Epithelial cell of esophagus (primary cell): ENCODE measurements around the gene GARIN5A.
"Not testable (repeated sequence)": the region's sequence is repeated elsewhere in the genome, so short reads cannot be mapped to it uniquely, and the experiment has no call there.

Experiments used
- DNase-seq: peaks from one replicate; pipeline ENCODE4 v3.0.0; 2010; ENCODE audit warnings: low read depth
- H3K4me3 ChIP-seq: 2 replicates; pipeline ENCODE4 v1.5.1; 2011; ENCODE audit warnings: mild to moderate bottlenecking, low read length, control low read depth
- CTCF ChIP-seq: IDR thresholded peaks from 2 replicates; pipeline ENCODE4 v1.5.1; 2011; ENCODE audit warnings: low read depth, mild to moderate bottlenecking, low read length, control low read depth, inconsistent platforms; ENCODE audit not compliant: insufficient read depth; ENCODE audit errors: missing control alignments

GARIN5A gene

GRCh38 chr19:50479761-50480251, 3.2 kb upstream of the GARIN5A start:
- no peak for DNase-seq
- no peak overlapping the region for H3K4me3 ChIP-seq
- no peak for TF ChIP-seq CTCF

- DNase-seq = peak; percentile 28
- TF ChIP-seq CTCF = peak; percentile 51
- H3K4me3 ChIP-seq = no peak overlapping the region
Measured at GRCh38 chr19:50478901-50479715, 2.5 kb upstream of the GARIN5A start.

GRCh38 chr19:50477751-50478515, 1.3 kb upstream of the GARIN5A start:
- TF ChIP-seq CTCF = no peak
- no peak overlapping the region for H3K4me3 ChIP-seq
- no peak for DNase-seq

- no peak for TF ChIP-seq CTCF
- peak overlapping the region; percentile 80 for H3K4me3 ChIP-seq
- no peak for DNase-seq
Measured at GRCh38 chr19:50476907-50477238, 225 bp upstream of the GARIN5A start.

- peak overlapping the region; percentile 19 for H3K4me3 ChIP-seq
- DNase-seq = no peak
Measured at GRCh38 chr19:50475736-50476223, 868 bp downstream of the GARIN5A start.

GRCh38 chr19:50475101-50475568, 1.5 kb downstream of the GARIN5A start:
- no peak overlapping the region for H3K4me3 ChIP-seq
- TF ChIP-seq CTCF = no peak
- no peak for DNase-seq

More at GRCh38 chr19:50475736-50476223, 868 bp downstream of the GARIN5A start:
- no peak for TF ChIP-seq CTCF

- not testable (repeated sequence) for H3K4me3 ChIP-seq, DNase-seq
Measured at GRCh38 chr19:50473336-50473735, 3.3 kb downstream of the GARIN5A start.
